ENCODE data around the gene NDUFV2.

The NDUFV2 gene

GRCh38 chr18:9094307-9095226 lies 7.9 kb upstream of the NDUFV2 start:
- Histone ChIP-seq H3K27ac (no peak overlapping the region), H3K4me1 (no peaks in the 10 kb centered on the region), H3K9me3 (no peaks in the 10 kb centered on the region), H3K27me3 (no peaks in the 10 kb centered on the region), H3K4me3 (no peak overlapping the region), H3K36me3 (no peaks in the 10 kb centered on the region)
- TF ChIP-seq CTCF (IDR thresholded peaks at IDR 0.05), result no peak
- intact Hi-C loops (cut with DNase I; ENCODE audit: low total_unique reads), result no loop called here
- no peak for DNase-seq

GRCh38 chr18:9095297-9096006 lies 7.0 kb upstream of the NDUFV2 start:
- Histone ChIP-seq H3K27me3 (no peaks in the 10 kb centered on the region), H3K4me3 (no peak overlapping the region), H3K36me3 (no peaks in the 10 kb centered on the region), H3K27ac (no peak overlapping the region), H3K4me1 (no peaks in the 10 kb centered on the region), H3K9me3 (no peaks in the 10 kb centered on the region)
- intact Hi-C loops (cut with DNase I; ENCODE audit: low total_unique reads), result no loop called here
- no peak for DNase-seq
- no peak for TF ChIP-seq CTCF (IDR thresholded peaks at IDR 0.05)

- intact Hi-C loops (cut with DNase I; ENCODE audit: low total_unique reads), result no loop called here
- Histone ChIP-seq H3K4me1 (peaks cover 0 to 2% (median under 1%) of the 10 kb centered on the region in 4 donors), H3K9me3 (no peaks in the 10 kb centered on the region), H3K27me3 (no peaks in the 10 kb centered on the region), H3K4me3 (no peak overlapping the region), H3K27ac (no peak overlapping the region), H3K36me3 (no peaks in the 10 kb centered on the region)
- no peak for DNase-seq
- TF ChIP-seq CTCF (IDR thresholded peaks at IDR 0.05), result no peak
Measured at GRCh38 chr18:9096007-9096371, 6.5 kb upstream of the NDUFV2 start.

GRCh38 chr18:9096685-9097084 lies 5.8 kb upstream of the NDUFV2 start:
- no peak for TF ChIP-seq CTCF (IDR thresholded peaks at IDR 0.05)
- no peaks in the 10 kb centered on the region for H3K27me3 ChIP-seq
- no peak overlapping the region for H3K4me3 ChIP-seq
- H3K36me3 ChIP-seq, result no peaks in the 10 kb centered on the region
- no peaks in the 10 kb centered on the region for H3K9me3 ChIP-seq
- no peak overlapping the region for H3K27ac ChIP-seq
- intact Hi-C loops (cut with DNase I; ENCODE audit: low total_unique reads), result no loop called here
- H3K4me1 ChIP-seq, result peaks cover 0 to 9% (median 3%) of the 10 kb centered on the region in 4 donors
- DNase-seq, result no peak

- H3K9me3 ChIP-seq, result no peaks in the 10 kb centered on the region
- intact Hi-C loops (cut with DNase I; ENCODE audit: low total_unique reads), result no loop called here
- H3K4me1 ChIP-seq, result peaks cover 0 to 10% (median 3%) of the 10 kb centered on the region in 4 donors
- no peak for TF ChIP-seq CTCF (IDR thresholded peaks at IDR 0.05)
- no peaks in the 10 kb centered on the region for H3K27me3 ChIP-seq
- no peak overlapping the region for H3K27ac ChIP-seq
- no peak overlapping the region for H3K4me3 ChIP-seq
- DNase-seq, result no peak
- no peaks in the 10 kb centered on the region for H3K36me3 ChIP-seq
Measured at GRCh38 chr18:9097349-9097748, 5.2 kb upstream of the NDUFV2 start.

Measured in tibial artery (tissue), 4 donors.